Forelimb muscle (tissue), 1 donor: Measurements from ENCODE around the gene C19orf44. TPM values are rescaled to one million over a fixed set of nuclear protein-coding genes. Genes with fewer than 3 reads are reported as not detected.
"Not testable (repeated sequence)": the region's sequence is repeated elsewhere in the genome, so short reads cannot be mapped to it uniquely, and the experiment has no call there.

Experiments used
- DNase-seq: peaks from one replicate; pipeline ENCODE4 v3.0.0-alpha.2; 2013; ENCODE audit warnings: low read depth
- polyA plus RNA-seq: library from polyadenylated mRNA; unstranded; fragments of 120-200 nt; gene quantifications from one replicate; pipeline ENCODE4 v1.2.1, GENCODE V29; 2013; ENCODE audit not compliant: insufficient read length

C19orf44 gene
- polyA plus RNA-seq, 1 donor: 5.6 TPM

- DNase-seq: no peak
Measured at GRCh38 chr19:16467581-16467980, 28.6 kb upstream of the C19orf44 start.

GRCh38 chr19:16470541-16470910, 25.7 kb upstream of the C19orf44 start:
- DNase-seq: no peak

DNA sequence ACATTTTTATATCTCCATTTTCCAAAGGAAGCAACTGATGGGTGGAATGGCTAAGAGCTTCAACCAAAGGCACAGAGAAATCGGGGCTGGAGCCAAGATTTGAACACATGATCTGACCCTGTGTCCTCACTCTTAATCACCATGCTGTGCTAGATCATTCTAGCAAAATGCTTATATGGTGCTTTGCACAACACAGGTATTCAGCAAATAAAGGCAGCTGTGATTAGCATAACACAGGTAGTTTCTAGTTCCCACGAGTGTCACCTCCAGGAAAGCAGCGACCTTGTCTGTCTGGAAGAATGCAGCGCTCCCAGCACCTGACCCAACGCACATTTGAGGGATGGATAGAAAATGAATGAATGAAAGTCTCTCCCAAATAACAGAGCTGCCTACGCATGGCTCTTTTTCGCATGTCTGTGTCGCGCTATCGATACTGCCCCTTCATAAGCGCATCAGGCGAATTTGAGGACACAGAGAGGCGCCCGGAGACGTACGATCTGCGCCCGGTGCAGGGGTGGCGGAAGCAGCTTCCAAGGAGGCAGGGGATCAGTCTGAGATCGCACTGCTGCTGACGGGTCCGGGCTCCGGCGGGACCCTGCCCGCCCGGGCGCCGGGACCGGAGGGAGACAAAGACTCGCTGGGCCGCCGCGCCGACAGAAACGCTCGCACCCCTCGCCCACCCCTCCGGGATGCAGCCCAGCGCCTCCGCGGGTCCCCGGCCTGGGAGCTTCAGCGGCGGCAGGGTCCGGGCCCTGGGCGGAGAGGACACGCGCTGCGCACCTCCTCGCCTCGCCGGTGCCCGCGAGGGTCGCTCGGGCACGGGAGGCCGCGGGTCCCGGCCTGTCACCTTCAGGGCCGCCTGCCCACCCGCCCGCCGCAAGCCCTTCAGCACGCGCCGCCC, 25.0 kb upstream of the C19orf44 start:
- DNase-seq: no peak

GRCh38 chr19:16472559-16472899, 23.7 kb upstream of the C19orf44 start:
- not testable (repeated sequence) for DNase-seq

- DNase-seq: no peak
Measured at GRCh38 chr19:16472992-16473391, 23.2 kb upstream of the C19orf44 start.

DNA sequence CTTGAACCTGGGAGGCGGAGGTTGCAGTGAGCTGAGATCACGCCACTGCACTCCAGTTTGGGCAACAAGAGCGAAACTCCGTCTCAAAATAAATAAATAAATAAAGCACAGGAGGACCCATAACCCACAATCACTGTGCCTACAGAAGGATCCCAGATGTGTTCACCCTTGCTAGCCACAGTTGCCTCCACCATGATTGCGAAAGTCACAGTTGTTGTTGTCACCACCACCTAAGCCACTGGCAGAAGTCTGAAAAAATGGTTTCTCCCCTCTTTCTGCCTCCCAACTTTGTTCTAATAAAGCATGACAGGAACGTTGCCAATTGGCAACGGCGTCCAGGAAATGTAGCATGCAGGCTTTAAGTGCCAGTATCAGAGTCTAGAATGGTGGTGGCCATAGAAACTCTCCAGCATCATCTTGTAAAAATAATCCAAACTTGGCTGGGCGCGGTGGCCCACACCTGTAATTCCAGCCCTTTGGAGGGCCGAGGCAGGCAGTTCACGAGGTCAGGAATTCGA, 22.3 kb upstream of the C19orf44 start:
- no peak for DNase-seq

GRCh38 chr19:16476401-16476800, 19.8 kb upstream of the C19orf44 start:
- no peak for DNase-seq

DNA sequence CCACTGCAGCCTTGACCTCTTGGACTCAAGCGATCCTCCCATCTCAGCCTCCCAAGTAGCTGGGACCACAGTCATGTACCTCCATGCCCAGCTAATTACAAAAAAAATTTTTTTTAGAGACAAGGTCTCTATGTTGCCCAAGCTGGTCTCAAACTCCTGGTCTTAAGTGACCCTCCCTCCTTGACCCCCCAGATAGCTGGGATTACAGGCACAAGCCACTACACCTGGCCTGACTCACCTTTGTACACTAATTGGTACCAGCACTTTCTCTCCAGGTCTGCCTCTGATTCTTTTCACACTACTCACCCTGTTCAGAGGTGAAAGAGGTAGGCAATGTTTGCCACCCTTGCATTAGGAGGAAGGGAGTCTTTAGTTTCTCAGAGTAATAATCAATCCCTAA, 18.9 kb upstream of the C19orf44 start:
- DNase-seq: no peak

DNA sequence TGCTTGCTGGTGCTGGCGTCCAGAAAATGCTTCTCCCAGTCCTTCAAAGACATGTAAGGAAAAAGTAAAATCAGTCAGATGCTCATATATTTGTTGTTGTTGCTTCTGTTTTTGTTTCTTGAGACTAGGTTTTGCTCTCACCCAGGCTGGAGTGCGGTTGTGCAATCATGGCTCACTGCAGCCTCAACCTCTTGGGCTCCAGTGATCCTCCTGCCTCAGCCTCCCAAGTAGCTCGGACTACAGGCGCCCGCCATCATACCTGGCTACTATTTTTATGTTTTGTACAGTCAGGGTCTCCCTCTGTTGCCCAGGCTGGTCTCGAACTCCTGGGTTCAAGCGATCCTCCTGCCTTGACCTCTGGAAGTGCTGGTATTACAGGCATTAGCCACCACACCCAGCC, 13.4 kb upstream of the C19orf44 start:
- no peak for DNase-seq

GRCh38 chr19:16486476-16486875, 9.7 kb upstream of the C19orf44 start:
- DNase-seq: not testable (repeated sequence)

- DNase-seq: no peak
Measured at GRCh38 chr19:16496613-16496983, 404 bp downstream of the C19orf44 start.

DNA sequence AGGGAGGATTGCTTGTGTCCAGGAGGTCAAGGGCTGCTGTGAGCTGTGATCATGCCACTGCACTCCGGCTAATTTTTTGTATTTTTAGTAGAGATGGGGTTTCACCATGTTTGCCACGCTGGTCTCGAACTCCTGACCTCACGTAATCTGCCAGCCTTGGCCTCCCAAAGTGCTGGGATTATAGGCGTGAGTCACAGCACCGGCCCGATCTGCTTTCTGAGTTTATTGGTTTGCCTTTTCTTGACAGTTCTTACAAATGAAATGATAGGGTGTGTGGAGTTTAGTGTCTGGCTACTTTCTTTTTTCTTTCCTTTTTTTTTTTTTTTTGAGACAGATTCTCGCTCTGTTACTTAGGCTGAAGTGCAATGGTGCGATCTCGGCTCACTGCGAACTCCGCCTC, 848 bp downstream of the C19orf44 start:
- no peak for DNase-seq

- no peak for DNase-seq
Measured at GRCh38 chr19:16497837-16498236, 1.6 kb downstream of the C19orf44 start.

DNA sequence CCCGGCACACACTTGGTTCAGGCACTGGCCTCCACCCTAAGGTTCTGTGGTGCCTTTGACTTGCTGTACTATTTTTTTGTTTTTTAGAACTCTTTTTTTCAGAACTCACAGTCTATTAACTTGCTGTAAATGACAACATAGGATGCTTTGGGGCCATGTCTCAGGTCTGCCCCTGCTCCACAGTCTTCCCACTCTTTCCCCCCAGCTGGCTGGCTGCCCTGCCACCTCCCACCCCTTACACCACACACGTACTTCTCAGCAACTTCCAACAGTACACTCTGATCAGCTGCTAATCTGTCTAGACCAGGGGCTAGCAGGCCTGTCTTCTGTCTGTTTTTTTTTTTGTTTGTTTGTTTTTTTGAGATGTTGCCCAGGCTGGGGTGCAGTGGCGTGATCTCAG, 8.1 kb downstream of the C19orf44 start:
- DNase-seq: no peak

DNA sequence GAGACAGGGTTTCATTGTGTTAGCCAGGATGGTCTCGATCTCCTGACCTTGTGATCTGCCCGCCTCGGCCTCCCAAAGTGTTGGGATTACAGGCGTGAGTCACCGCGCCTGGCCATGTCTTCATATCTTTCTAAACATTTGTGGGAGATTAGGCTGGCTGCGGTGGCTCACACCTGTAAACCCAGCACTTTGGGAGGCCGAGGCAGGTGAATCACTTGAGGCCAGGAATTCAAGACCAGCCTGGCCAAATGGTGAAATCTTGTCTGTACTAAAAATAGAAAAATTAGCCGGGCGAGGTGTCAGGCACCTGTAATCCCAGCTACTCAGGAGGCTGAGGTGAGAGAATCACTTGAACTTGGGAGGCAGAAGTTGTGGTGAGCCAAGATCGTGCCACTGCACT, 10.0 kb downstream of the C19orf44 start:
- not testable (repeated sequence) for DNase-seq

DNA sequence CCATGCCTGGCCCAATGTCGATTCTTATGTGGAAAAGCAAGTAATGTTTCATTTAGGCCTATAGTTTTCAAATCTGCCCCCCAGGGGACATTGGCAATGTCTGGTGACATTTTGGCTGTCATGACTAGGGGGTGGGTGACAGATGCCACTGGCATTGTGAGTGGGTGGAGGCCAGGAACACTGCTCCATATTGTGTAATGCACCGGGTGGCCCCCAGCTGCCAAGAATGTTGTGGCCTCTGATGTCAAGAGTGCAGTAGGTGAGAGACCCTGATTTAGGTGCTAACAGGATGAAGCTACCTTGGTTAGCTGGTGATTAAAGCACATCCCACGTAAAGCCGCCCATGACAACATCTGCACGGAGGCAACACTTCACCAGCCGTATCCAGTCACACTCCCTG, 10.8 kb downstream of the C19orf44 start:
- DNase-seq: no peak

- DNase-seq: no peak
Measured at GRCh38 chr19:16508546-16508945, 12.4 kb downstream of the C19orf44 start.

GRCh38 chr19:16509141-16510061, 13.2 kb downstream of the C19orf44 start:
- no peak for DNase-seq

DNA sequence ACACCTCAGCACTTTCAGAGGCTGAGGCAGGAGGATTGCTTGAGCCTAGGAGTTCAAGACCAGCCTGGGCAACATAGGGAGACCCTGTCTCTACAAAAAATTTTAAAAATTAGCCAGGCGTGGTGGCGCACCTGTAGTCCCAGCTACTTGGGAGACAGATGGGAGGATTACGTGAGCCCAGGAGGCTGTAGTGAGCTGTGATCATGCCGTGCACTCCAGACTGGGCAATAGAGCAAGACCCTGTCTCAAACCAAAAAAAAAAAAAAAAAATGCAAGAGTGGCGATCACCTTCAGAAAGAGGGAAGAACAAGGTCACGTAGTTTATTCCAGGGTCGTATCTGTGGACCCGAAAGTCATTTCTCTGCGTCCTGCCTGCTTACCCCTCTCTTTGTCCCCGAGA, 16.4 kb downstream of the C19orf44 start:
- not testable (repeated sequence) for DNase-seq

DNA sequence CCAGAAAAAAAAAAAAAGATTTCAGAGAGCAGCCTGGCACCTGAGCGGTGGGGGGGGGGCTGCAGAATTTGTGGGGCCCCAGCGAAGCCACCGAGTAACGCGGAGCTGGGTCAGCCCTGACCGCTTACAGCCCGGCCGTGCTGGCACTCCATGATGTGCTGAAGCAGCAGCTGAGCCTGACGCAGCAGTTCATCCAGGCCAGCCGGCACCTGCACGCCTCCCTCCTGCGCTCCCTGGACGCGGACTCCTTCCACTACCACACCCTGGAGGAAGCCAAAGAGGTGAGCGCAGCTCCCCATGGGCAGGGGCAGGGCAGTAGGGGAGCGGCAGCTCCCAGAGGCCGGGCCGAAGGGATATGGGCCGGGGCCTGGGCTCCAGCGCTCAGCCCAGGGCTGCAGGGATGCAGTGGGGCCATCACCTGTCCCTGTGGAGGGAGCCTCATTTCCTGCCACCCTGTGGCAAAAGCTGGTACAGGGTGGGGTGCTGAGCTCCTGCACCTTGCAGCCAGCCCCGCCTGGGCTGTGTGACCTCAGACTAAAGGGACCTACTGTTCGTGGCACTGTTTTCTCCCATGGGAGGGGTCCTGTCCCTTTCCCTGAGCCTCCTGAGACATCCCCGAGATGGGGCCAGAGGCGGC, 18.3 kb downstream of the C19orf44 start:
- DNase-seq: no peak

GRCh38 chr19:16516381-16516780, 20.2 kb downstream of the C19orf44 start:
- no peak for DNase-seq
